Measurements from ENCODE around the gene GRID1.

Gene GRID1

GRCh38 chr10:86331861-86332260 is 34.7 kb downstream of the GRID1 start:
- DNase-seq = no peak
- Mint-ChIP-seq H3K4me3 (no peak overlapping the region), H3K27me3 (ENCODE audit: low read depth, poor library complexity) (peaks cover 29% of the 10 kb centered on the region), H3K27ac (no peak overlapping the region), H3K9me3 (no peaks in the 10 kb centered on the region), H3K36me3 (ENCODE audit: low read depth) (no peaks in the 10 kb centered on the region), H3K4me1 (peaks cover 15% of the 10 kb centered on the region)
- TF ChIP-seq CTCF (IDR thresholded peaks at IDR 0.05) = no peak

GRCh38 chr10:86330778-86331763 is 35.5 kb downstream of the GRID1 start:
- DNase-seq = no peak
- Mint-ChIP-seq H3K36me3 (ENCODE audit: low read depth) (no peaks in the 10 kb centered on the region), H3K27me3 (ENCODE audit: low read depth, poor library complexity) (peaks cover 29% of the 10 kb centered on the region), H3K9me3 (no peaks in the 10 kb centered on the region), H3K4me1 (peaks cover 15% of the 10 kb centered on the region), H3K4me3 (no peak overlapping the region), H3K27ac (no peak overlapping the region)
- TF ChIP-seq CTCF (IDR thresholded peaks at IDR 0.05) = no peak

GRCh38 chr10:86329896-86330680 is 36.5 kb downstream of the GRID1 start:
- H3K36me3 Mint-ChIP-seq (ENCODE audit: low read depth) = no peaks in the 10 kb centered on the region
- no peaks in the 10 kb centered on the region for H3K9me3 Mint-ChIP-seq
- H3K27ac Mint-ChIP-seq = no peak overlapping the region
- no peak for TF ChIP-seq CTCF (IDR thresholded peaks at IDR 0.05)
- peaks cover 15% of the 10 kb centered on the region for H3K4me1 Mint-ChIP-seq
- peaks cover 27% of the 10 kb centered on the region for H3K27me3 Mint-ChIP-seq (ENCODE audit: low read depth, poor library complexity)
- DNase-seq = no peak
- no peak overlapping the region for H3K4me3 Mint-ChIP-seq

GRCh38 chr10:86329093-86329710 is 37.4 kb downstream of the GRID1 start:
- no peak overlapping the region for H3K4me3 Mint-ChIP-seq
- H3K4me1 Mint-ChIP-seq = peaks cover 15% of the 10 kb centered on the region
- H3K27me3 Mint-ChIP-seq (ENCODE audit: low read depth, poor library complexity) = peaks cover 19% of the 10 kb centered on the region
- DNase-seq = no peak
- no peaks in the 10 kb centered on the region for H3K9me3 Mint-ChIP-seq
- no peak for TF ChIP-seq CTCF (IDR thresholded peaks at IDR 0.05)
- H3K27ac Mint-ChIP-seq = no peak overlapping the region
- no peaks in the 10 kb centered on the region for H3K36me3 Mint-ChIP-seq (ENCODE audit: low read depth)

GRCh38 chr10:86327954-86328725 is 38.5 kb downstream of the GRID1 start:
- peaks cover 10% of the 10 kb centered on the region for H3K27me3 Mint-ChIP-seq (ENCODE audit: low read depth, poor library complexity)
- H3K27ac Mint-ChIP-seq = no peak overlapping the region
- H3K9me3 Mint-ChIP-seq = no peaks in the 10 kb centered on the region
- no peak for TF ChIP-seq CTCF (IDR thresholded peaks at IDR 0.05)
- H3K4me3 Mint-ChIP-seq = no peak overlapping the region
- no peak for DNase-seq
- H3K36me3 Mint-ChIP-seq (ENCODE audit: low read depth) = no peaks in the 10 kb centered on the region
- H3K4me1 Mint-ChIP-seq = peaks cover 14% of the 10 kb centered on the region

Data from nephron progenitor cell (in vitro differentiated cells).